ENCODE measurements around the gene RAPGEF4. TPM values are rescaled to one million over a fixed set of nuclear protein-coding genes. Genes with fewer than 3 reads are reported as not detected.

The RAPGEF4 gene
- total RNA-seq, 4 donors from 2014 or later: 2.5 to 7.9 (median 4.6) TPM

- Histone ChIP-seq H3K4me3 (no peak overlapping the region), H3K4me1 (no peaks in the 10 kb centered on the region), H3K27me3 (no peaks in the 10 kb centered on the region), H3K9me3 (no peaks in the 10 kb centered on the region), H3K27ac (no peak overlapping the region), H3K36me3 (no peaks in the 10 kb centered on the region)
- no peak for TF ChIP-seq CTCF (IDR thresholded peaks at IDR 0.05)
- TF ChIP-seq EP300 (IDR thresholded peaks at IDR 0.05): no peak
- TF ChIP-seq POLR2AphosphoS5 (IDR thresholded peaks at IDR 0.05): no peak
- no peak for TF ChIP-seq POLR2A (IDR thresholded peaks at IDR 0.05)
- 80 to 86% methylated on average over 3 of the region's 3 CpGs for WGBS, 2 donors (ENCODE audit: low coverage in 1 of 2)
- no peak for ATAC-seq
Observed at GRCh38 chr2:172943539-172943938, 207.9 kb downstream of the RAPGEF4 start.

GRCh38 chr2:172944022-172944793, 208.6 kb downstream of the RAPGEF4 start:
- H3K27me3 ChIP-seq: no peaks in the 10 kb centered on the region
- H3K27ac ChIP-seq: no peak overlapping the region
- no peaks in the 10 kb centered on the region for H3K36me3 ChIP-seq
- H3K4me3 ChIP-seq: no peak overlapping the region
- WGBS, 2 donors (ENCODE audit: low coverage in 1 of 2): 51 to 70% methylated on average over 8 of the region's 8 CpGs
- no peak for ATAC-seq
- no peaks in the 10 kb centered on the region for H3K4me1 ChIP-seq
- no peaks in the 10 kb centered on the region for H3K9me3 ChIP-seq
- TF ChIP-seq POLR2A (IDR thresholded peaks at IDR 0.05) (no peak), EP300 (IDR thresholded peaks at IDR 0.05) (no peak), CTCF (IDR thresholded peaks at IDR 0.05) (no peak)

- ATAC-seq: no peak
- 95 to 100% methylated on average over 1 of the region's 1 CpG for WGBS, 2 donors (ENCODE audit: low coverage in 1 of 2)
- TF ChIP-seq EP300 (IDR thresholded peaks at IDR 0.05) (no peak), CTCF (IDR thresholded peaks at IDR 0.05) (no peak), POLR2AphosphoS5 (IDR thresholded peaks at IDR 0.05) (no peak), POLR2A (IDR thresholded peaks at IDR 0.05) (no peak)
Observed at GRCh38 chr2:172944794-172945509, 209.3 kb downstream of the RAPGEF4 start.

GRCh38 chr2:172945510-172945850, 209.8 kb downstream of the RAPGEF4 start:
- Histone ChIP-seq H3K27me3 (no peaks in the 10 kb centered on the region), H3K4me1 (no peaks in the 10 kb centered on the region), H3K9me3 (no peaks in the 10 kb centered on the region), H3K27ac (no peak overlapping the region), H3K4me3 (no peak overlapping the region), H3K36me3 (no peaks in the 10 kb centered on the region)
- TF ChIP-seq POLR2AphosphoS5 (IDR thresholded peaks at IDR 0.05) (no peak), EP300 (IDR thresholded peaks at IDR 0.05) (no peak), POLR2A (IDR thresholded peaks at IDR 0.05) (no peak), CTCF (IDR thresholded peaks at IDR 0.05) (no peak)
- 84 to 94% methylated on average over 2 of the region's 2 CpGs for WGBS, 2 donors (ENCODE audit: low coverage in 1 of 2)
- ATAC-seq: no peak

More at GRCh38 chr2:172944794-172945509, 209.3 kb downstream of the RAPGEF4 start:
- no peaks in the 10 kb centered on the region for H3K27me3 ChIP-seq
- H3K4me3 ChIP-seq: no peak overlapping the region
- H3K36me3 ChIP-seq: no peaks in the 10 kb centered on the region
- H3K27ac ChIP-seq: no peak overlapping the region
- no peaks in the 10 kb centered on the region for H3K9me3 ChIP-seq
- no peaks in the 10 kb centered on the region for H3K4me1 ChIP-seq

Data from gastroesophageal sphincter (tissue), 4 donors.